Purkinje cell (primary cell): Measurements from ENCODE around the gene C10orf95. TPM values are rescaled to one million over a fixed set of nuclear protein-coding genes. Genes with fewer than 3 reads are reported as not detected.

Experiments
- polyA plus RNA-seq: library from polyadenylated mRNA; unstranded; fragments of >200 nt; fragmentation: Nextera tagmentation; gene quantifications from 2 replicates; pipeline ENCODE4 v1.2.1, GENCODE V29; 2014

Gene C10orf95, protein sequence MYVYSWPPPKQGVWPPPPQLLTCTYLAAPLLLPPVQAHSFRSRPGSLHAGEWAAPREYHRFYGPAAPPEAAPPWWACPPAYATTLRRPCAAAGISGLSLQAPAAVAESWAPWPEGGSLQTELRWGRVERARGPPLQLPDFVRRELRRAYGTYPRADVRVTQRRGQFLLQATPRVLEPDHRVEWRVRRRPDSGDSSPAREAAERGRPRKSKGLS
- polyA plus RNA-seq, result not detected in 2 replicates

DNA sequence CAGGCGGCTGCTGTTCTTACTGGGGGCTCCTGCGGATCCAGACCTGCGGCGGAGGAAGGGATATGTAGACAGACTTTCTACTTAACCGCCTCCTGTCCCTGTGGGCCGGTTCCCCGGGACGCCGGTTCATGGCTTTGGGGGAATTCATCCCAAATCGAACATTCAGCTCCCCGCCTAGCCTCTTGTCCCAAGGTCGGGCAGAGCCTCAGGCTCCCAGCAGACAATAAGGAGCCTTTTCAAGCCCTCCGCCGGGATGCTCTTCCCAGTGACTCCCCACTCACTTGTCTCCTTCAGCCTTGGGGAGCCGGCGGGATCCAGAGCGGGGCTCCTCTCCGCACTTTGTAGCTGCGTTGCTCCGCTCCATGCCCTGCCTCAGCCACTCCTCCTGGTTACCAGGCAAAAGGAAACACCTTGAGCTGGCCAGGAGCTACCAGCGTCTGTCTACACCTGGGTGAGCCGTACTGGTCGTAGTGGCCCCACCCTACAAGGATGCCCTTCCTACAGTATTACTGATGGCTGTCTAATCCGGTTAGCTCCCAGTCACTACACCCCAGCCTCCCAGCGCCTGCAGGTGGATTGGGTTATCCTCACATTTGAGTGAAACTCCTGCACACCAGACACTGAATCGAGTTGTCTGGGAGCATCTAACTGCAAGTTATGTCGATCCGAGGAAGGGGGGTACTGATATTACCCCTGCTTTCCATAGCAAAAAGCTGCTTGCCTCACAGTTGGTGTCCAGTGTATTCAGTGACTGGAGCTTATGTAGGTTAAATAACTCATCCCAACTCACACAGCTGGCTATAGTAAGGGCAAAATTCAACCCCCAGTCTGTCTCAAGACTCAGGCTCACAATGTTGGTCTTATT is at the start of gene C10orf95:
Gene C10orf95 (minus strand): TSS at position 439 of the 865 bp plus-strand sequence. CDS start 450 bp downstream, outside the sequence.

DNA sequence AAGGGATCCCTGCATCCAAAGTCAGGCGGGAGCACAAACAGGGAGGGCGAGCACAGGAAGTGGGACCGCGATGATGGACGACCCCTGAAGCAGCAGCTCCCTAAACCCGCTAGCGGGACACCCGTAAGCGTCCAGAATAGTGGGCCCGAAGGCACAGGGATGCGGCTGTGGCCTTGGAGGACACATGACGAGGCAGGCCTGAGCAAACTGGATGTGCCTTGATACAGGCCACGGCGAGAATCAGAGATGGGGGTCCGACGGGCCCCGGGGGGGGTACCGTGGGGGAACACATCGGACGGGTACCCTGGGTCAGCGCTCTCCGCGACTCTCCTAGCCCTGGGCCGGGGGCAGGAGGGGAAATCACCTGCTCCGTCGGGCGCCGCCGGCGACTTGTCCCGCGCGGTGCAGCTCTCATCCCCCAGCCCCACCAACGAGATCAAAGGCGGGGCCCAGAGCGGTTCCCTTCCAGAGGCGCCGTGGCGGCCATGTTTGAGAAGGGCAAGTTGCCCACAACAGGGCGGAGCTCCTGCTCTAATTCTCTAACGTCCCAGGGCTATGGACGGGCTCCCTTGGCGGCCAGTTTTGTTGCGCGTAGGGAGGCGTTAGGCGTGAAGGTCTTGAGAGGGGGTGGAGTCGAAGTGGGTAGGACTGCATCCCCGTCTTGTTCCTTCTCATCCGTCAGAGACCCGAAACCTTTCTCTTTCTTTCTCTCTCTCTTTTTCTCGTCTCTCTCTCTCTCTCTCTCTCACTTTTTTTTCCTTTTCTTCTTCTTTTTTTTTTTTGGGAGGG is 19.0 kb downstream of the C10orf95 start, which contains the start of gene CUEDC2:
Gene CUEDC2 (minus strand): TSS at position 413 of the 789 bp plus-strand sequence. CDS start 7,386 bp downstream, outside the sequence.

DNA sequence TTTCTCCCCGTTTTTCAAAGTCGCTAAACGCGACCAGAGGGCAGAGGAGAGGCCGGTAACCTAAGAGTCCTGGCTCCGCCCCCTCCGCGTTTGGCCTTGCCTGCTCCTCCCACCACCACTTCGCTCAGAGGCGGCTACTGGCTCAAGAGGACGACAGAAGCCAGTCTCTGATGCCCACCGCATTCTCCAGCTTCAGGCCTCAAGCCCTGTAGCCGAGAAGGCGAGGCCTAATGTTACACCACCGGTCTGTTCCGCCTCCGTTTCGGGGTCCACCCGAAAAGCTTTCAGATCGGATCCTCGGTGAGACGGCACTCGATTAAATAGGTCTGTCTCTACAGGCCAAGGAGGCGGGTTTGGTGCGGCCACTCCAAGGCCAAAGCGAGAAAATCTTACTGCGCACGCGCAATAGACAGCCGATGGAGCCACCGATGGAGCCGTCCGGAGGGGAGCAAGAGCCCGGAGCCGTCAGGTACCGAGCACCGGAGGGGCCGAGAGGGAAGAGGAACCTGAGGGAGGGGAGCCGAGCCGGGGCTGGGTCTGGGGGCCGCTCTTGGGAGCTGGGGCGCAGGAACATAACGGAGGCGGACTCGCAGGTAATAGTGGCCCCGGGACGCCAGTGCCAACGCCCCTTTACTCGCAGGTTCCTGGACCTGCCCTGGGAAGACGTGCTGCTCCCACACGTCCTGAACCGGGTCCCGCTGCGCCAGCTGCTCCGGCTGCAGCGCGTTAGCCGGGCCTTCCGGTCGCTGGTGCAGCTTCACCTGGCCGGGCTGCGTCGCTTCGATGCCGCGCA is 30.4 kb downstream of the C10orf95 start, which contains the start of gene FBXL15:
Gene FBXL15 (plus strand): TSS at position 123 of the 793 bp plus-strand sequence. CDS start 294 bp downstream, at position 417.

DNA sequence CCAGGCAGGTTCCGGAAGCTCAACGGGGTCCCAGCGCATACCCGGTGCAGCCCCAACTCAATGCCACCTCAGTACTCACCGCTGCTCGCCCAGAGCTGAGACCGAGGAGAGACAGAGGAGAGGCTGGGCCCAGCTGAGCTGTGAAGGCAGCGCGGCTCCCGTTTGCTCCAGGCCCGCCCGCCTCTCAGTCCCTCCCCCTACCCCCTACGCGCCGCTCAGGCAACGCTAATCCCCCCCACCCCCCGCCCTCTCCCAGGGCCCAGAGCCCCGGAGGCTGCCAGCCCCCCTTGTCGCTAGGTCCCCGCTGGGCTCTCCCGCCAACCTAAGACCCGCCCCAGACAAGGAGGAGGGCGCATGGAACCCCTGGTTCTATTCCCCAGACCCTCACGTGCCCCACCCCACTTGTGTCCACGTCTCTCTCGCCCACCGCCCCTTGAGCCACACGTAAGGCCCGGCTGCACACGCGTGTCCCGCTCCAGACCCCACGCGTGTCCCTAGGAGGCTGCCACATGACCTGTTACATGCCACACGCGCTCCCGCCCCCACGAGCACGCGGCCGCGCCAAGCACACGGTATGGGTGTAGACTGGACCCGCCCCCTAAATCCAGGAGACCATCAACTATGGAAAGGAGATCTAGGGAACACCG is 32.6 kb downstream of the C10orf95 start, which contains the start of gene PSD:
Gene PSD (minus strand): TSS at position 164 of the 647 bp plus-strand sequence. CDS start 1,747 bp downstream, outside the sequence.

Other genes starting within 250 kb of the C10orf95 start
- gene ELOVL3, start 225.2 kb downstream of the C10orf95 start, polyA plus RNA-seq, result 1.8 and 3.2 TPM in 2 replicates
- gene PITX3, start 210.0 kb downstream of the C10orf95 start, polyA plus RNA-seq, result 0.28 TPM in 1 of 2 replicates, not detected in the other
- gene GBF1, start 206.0 kb downstream of the C10orf95 start, polyA plus RNA-seq, result 16.2 and 16.4 TPM in 2 replicates
- gene NFKB2, start 55.8 kb downstream of the C10orf95 start, polyA plus RNA-seq, result not detected in 2 replicates
- 1.1 and 1.7 TPM in 2 replicates for gene PSD, start 32.8 kb downstream of the C10orf95 start, polyA plus RNA-seq
- 9.2 and 23.8 TPM in 2 replicates for gene FBXL15, start 30.7 kb downstream of the C10orf95 start, polyA plus RNA-seq
- gene CUEDC2, start 19.0 kb downstream of the C10orf95 start, polyA plus RNA-seq, result 42.7 and 48.3 TPM in 2 replicates
- 94.0 and 138 TPM in 2 replicates for gene ACTR1A, start 51.2 kb upstream of the C10orf95 start, polyA plus RNA-seq
- gene SUFU, start 52.4 kb upstream of the C10orf95 start, polyA plus RNA-seq, result 0.47 and 0.94 TPM in 2 replicates
- gene TRIM8, start 192.9 kb upstream of the C10orf95 start, polyA plus RNA-seq, result 25.4 and 27.6 TPM in 2 replicates